Urothelium cell line (cell line): Measurements from ENCODE around the gene PDGFA.
A peak's percentile ranks its signal among the peaks of the same experiment; 100 is the strongest.

Experiments used
- DNase-seq: peaks from one replicate; pipeline ENCODE4 v3.0.0; 2011; ENCODE audit warnings: low spot score, mixed read lengths
- FAIRE-seq: peaks from 2 replicates; lab custom pipeline; 2011; peaks lifted over from hg19 to GRCh38; lab: Jason Lieb, UNC

Gene PDGFA

DNA sequence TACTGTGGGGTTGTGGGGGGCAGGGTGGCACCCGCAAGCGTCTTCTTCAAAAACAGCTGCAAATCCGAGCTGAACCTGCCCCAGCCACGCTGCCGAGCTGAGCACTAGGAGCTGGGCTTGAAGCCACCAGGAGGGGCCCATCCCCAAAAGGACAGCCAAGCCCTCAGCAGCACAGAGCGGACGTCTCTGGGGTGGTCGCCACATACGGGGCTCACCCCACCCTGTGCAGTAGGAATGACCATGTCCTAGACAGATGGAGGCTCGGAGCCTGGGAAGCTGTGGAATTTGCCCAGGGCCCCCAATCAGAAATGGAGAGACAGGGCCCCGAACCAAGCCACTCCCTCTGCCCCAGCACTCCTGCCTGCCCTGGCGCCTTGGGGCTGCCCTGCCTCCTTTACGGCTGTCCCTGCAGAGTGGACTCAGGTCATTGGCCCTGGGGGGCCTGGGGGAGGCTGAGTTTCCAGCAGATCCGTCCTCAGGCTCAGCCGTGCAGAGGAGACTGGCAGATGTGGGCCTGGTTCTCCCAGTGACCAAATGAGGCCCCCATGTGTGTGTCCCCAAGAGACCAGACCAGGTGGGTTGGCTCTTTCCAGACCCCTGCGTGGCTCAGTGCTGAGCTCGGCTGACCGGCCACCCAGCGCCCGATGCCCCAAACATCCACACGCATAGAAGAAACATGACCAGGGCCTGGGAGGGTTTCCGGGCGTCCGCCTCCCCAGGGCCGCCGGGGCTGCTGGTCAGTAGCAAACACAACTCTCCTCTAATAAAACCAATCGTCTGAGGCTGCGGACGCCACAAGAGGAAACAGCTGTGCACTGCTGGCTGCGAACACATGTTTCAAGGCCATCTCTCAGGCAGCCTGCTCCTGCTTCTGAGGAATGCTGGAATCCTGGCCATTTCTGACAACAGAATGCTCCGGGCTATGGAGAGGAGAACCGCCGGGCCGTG, 54.9 kb downstream of the PDGFA start:
- FAIRE-seq (no peak), DNase-seq (no peak)

DNA sequence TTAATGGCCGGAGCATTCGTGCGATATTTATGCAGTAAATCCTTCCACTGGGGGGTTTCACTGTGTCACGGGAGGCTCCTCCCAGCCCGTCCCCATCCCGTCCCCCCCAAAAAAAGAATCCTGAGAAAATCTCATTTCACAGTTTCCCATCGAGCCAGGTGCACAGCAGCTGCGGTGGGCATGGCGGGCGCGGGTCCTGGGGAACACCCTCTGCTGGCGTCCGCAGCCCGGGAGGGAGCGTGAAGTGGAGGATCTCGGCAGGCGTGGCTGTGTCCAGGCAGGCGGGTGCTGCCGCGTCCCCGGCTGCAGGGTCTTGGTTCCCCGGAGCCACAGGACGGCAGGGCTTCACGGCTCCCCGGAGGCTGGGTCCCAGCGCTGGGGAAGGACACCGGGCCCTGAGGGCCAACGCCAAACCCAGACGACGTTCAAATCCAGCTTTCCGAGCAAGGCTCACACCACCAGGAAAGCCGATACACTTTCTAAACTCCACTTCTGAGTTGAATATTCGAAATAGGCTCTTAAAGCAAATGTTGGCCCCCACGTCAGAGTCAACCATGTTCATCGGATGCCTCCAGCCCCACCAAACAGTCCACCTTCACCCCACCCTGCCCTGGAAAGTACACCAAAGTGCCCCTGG, 55.7 kb downstream of the PDGFA start:
- peak; percentile 80 for FAIRE-seq

DNA sequence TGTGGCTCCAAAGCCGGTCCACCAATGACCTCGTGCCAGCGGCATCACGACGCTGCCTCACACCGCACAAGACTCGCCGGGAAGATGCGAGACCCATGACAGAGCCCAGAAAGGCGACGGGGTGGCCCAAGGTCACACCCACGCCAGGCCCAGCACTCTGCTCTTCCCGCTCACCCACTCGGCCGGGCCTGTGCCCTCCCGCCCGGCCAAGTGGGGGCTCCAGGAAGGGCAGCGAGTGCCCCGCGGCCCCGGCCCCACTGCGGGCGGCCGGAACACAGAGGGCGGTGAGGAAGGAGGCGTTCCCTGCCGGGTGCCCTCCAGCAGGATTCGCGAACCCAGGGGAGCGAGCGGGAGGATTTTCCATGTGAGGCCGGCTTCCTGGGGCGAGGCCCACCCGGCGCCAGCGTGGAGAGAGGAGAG, 56.3 kb downstream of the PDGFA start:
- FAIRE-seq, result no peak
- no peak for DNase-seq

More for the DNA sequence above, 55.7 kb downstream of the PDGFA start:
- no peak for DNase-seq

DNA sequence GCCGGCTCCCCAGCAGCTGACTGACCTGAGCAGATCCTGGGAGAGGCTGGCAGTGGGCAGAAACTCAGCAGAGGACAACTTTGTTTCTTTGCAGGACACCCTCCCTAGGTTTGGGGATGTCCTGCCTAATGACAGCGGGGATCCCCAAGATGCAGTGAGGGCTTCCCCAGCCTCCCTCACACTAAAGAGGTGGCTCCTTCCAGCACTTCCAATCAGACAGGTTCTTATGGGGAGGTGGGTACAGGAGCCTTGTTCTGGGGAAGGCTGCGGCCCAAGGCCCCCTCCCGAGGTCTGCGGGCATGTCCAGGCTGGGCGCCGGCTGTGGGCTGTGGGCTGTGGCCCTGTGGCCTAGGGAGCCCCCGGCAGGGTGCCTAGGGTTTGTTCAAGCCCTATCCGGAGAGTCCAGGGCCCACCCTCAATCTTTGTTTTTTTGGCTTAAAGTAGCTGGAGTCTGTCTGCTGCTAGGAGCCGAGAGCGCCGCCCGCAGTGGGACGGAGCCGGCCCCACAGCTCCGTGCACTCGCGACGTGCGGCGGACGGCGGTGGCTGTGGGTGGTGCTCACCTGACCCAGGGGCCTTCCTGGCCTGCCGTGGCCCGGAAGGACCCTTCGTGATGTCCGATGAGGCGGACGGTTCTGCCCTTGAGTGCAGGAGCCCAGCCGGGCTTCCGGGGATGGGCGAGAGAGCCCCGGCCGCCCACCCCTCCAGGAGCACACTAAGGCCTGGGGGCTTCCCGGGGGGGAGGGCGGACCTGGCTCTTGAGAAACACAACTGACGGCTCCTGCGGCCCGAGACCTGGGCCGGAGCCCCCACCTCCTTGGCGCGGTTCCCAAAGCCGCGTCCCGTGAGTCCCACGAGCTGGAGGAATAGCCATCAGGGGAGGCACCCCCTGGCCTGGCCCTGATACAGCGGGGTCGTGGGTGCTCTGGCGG, 57.2 kb downstream of the PDGFA start:
- DNase-seq (no peak), FAIRE-seq (no peak)

DNA sequence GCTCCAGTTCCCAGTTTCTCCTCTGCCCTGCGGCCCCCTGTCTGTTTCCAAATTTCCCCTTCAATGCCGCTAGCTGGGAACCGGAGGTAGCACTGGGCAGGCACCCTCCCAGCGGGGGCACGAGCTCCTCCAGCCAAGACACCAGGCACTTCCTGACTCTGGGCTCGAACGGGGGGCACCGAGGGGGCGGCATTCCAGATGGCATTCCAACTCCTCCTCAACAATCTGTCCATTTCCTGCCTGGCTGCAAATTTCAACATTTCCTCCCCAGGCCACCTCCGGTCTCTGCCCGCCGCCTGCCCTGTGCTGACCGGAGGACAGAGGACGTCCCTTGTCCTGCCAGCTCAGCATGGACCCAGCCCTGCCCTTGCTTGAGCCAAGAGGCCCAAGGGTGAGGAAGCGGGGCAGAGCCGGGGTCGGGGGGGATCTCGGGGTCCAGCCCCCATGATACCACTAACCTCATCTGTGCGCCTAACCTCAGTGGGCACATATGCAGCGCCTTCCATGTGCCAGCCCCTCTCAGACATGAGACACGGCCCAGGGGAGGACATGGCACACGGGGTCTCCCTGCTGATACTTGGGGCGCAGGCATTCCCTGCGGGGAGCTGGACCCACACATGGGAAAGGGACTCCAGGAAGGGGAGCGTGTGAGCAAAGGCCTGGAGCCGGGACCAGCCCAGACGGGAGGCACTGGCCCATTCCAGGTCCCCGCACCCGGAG, 58.0 kb downstream of the PDGFA start:
- no peak for DNase-seq
- peak; percentile 78 for FAIRE-seq

DNA sequence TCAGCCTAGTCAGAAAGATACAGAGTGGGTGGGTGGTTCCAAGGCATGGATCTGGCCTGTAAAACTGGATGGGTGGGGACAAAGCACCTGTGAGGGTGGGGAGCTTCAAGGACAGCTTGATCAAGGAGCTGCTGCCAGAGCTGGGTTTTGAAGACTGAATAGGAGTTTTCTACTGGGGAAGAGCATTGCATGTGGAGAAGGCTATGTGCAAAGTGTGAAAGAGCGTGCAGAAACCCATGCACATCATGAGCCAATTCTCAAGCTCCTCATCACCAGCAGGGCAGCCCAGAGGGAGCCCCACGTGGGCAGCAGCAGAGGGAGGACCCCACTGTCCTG, 58.6 kb downstream of the PDGFA start:
- FAIRE-seq, result no peak

DNA sequence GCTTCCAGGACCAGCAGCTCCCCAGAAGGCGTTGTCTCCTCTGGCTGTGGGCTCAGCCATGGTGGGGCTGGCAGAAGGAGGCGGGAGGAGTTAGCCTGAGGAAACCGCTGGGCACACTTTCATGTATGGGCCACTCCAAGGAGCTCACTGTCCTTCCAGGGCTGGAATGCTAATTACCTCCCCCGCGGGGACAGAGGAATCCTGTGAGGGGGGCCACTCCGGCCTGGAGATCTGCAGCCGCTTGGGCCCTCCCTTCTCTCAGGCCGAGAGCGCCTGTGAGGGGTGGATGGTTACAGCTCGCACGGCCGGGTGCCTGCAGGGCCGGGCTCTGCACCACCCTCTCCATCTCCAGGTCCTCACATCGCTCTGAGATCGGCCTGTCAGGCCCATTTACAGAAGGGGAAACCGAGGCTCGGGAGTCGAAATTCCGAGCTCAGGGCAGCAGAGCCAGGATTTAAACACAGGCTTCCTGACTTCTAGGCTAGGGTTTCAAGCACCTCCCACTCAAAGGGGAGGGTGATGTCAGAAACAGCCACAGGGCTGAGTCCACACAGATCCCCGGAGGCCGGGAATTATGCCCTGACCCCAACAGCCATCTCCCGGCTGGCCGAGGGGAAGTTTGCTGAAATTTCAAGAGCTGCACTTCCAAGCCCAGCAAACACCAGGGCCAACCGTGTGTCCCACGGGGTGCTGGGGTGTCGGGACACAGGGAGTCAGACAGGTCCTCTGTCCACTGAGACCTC, 59.1 kb downstream of the PDGFA start:
- DNase-seq, result peak; percentile 67
- no peak for FAIRE-seq

More for the DNA sequence above, 58.6 kb downstream of the PDGFA start:
- no peak for DNase-seq

DNA sequence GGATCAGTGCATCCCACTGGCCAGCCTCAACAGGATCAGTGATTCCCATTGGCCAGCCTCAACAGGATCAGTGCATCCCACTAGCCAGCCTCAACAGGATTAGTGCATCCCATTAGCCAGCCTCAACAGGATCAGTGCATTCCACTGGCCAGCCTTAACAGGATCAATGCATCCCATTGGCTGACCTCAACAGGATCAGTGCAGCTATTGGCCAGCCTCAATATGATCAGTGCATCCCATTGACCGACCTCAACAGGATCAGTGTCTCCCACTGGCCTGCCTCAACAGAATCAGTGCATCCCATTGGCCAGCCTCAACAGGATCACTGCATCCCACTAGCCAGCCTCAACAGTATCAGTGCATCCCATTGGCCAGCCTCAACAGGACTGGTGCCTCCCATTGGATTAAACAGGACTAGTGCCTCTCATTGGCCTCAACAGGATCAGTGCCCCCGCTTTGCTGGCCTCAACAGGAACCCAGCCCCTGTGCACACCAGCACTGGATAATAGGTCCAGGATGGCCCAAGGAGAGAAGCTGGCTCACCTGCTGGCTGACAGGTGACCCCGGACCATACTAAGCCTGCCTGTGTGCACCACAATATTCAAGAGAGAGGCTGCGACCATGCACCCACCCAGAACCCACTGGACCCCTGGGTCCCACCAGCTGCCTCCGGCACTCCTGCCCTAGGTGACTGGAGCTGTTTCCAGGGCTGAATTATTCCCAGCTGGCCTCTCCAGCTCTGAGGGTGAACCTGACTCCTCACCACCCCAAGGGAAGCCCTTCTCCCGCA, 59.9 kb downstream of the PDGFA start:
- FAIRE-seq, result peak; percentile 99
- DNase-seq, result no peak

DNA sequence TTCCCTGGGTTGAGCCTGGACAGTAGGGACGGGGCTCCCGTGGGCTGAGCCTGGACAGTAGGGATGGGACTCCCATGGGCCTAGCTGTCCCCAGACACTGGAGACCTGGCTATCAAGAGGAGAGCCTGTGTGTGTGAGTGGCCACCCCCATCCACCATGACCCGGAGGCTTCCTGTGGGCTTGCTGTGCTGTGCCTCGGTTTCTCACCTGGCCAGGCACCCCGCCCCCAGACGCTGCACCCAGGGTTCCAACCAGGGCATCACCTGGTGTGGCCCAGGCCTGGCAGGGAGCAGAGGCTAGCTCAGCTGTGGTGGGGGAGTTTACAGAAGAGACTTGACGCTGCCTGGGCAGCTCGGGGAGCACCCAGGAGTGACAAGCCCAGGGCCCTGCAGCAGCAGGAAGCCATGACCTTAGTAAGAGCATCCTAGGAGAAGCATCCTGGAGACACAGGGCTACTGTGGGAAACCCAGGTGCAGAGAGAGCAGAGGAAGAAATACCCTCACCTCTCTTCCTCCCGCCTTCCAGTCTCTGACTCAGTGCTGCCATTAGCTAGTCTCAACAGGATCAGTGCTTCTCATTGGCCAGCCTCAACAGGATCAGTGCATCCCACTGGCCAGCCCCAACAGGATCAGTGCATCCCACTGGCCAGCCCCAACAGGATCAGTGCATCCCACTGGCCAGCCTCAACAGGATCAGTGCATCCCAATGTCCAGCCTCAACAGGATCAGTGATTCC, 61.0 kb downstream of the PDGFA start:
- no peak for DNase-seq
- FAIRE-seq, result no peak

DNA sequence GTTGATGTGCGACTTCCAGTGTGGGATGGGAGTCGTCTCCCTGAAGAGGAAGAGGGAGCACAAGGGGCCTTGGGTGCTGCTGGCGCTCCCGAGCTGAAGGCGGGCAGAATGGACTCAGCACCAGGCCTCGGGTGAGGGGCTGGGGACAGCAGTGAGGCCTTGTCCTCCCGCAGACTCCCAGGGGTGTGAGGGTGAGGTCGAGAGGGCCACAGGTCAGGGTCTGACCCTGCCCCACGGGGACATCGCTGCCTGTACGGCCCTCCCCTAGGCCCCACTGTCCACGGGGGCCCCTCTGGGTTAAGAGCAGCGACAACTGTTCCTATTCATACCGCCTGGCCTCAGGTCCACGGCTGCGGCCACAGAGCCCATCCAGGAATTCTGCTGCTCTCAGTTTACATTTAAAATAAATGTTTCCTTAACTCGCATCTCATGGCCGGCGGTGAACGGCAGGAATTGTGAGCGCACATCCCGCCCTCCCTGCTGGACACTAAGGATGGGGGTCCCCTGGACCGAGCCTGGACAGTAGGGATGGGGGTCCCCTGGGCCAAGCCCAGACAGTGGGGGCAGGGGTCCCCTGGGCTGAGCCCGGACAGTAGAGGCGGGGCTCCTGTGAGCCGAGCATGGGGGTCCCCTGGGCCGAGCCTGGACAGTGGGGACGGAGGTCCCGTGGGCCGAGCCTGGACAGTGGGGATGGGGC, 61.7 kb downstream of the PDGFA start:
- FAIRE-seq (no peak), DNase-seq (no peak)

DNA sequence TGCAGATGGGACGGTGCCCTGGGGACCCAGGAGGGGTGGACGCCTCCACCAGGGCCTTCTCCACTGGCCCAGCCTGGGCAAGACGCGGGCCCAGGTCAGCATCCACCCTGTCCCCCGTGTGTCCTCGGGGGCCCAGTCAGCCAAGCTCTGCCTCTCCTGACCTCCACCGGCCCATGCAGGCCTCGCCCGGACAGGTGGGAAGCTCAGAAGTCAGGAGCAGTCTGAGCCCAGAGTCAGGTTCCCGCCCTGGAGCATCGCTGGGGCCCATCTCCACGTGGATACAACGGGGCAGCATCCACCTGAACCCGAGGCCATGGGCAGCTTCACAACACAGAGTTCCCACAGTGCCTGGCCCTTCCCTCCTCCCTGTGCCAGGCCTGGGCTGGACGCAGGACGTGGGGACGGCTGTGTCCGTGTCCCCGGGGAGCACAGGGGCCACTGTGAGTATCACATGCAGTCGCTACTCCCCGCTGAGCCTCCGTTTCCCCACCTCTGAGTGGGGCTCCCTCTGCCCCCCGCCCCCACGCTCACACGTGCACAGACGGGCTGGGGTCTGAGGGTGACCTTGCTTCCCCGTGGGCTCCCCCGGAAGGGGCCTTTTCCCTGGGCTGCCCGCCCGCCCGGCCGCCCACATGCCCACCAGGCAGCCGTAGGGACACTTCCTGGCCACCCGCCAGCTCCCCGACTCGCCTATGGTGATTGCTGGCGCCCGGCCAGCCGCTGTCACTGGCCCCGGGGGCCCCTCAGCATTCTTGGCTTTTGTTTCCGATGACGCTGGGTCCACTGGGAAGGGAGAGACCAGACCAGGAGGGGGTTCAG, 64.3 kb downstream of the PDGFA start:
- FAIRE-seq (peak; percentile 86), DNase-seq (peak; percentile 88)

DNA sequence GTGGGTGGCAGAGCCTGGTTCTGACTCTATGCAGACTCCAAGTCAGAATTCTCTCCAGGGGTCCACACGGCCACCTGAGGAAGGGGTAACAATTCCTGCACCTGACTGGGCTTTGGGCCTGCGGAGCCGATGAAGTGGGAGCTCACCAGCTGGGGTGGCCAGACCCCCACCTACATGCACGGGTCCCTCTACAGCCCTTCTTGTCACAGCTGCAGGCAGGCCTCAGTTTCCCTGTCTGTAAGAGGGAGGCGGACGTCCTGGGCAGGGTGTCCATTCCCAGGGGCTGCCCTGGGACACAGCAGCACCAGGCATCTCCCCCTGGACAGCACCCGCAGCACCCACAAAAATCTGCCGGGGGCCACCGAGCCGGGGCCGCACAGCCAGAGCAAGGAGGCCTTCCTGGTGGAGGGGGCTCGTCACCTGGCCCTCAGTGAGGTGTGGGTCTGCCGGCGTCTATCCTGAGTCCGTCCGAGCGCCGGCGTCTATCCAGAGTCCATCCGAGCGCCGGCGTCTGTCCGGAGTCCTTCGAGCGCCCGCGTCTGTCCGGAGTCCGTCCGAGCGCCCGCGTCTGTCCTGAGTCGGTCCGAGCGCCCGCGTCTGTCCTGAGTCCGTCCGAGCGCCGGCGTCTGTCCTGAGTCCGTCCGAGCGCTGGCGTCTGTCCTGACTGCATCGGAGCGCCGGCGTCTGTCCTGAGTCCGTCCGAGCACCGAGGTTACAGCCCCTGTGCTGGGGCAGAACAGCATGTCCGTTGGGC, 65.1 kb downstream of the PDGFA start:
- DNase-seq, result no peak
- no peak for FAIRE-seq

DNA sequence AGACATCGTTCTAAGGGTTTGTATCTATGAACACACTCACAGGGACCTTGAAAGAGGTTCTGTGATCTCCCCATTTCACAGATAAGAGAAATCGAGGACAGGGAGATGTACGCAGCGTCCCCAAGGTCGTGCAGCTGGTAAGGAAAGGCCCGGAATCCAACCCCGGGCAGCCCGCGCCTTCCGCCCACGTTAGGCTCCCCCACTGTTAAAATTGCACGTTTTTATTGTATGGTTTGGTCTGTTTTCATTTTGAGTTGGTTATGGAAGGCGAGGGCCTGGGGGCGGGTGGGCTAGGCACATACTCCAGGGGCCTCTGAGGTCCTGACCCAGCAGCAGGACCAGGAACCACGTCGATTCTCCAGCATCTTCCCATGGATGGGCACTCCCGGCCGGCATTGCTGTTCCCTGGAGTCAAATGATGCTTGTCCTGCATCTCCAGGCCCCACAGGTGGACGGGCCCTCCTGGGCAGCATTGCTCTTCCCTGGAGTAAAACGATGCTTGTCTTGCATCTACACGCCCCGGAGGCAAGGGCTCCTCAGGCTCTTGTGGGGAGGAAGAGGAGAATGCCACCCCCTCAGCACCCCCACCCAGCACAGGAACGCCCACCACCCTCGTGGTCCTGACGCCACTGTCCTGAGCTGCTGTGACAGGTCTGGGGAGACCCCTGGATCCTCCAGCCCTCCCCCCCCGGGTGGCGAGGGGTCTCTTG, 65.9 kb downstream of the PDGFA start:
- FAIRE-seq, result peak; percentile 9
- no peak for DNase-seq

DNA sequence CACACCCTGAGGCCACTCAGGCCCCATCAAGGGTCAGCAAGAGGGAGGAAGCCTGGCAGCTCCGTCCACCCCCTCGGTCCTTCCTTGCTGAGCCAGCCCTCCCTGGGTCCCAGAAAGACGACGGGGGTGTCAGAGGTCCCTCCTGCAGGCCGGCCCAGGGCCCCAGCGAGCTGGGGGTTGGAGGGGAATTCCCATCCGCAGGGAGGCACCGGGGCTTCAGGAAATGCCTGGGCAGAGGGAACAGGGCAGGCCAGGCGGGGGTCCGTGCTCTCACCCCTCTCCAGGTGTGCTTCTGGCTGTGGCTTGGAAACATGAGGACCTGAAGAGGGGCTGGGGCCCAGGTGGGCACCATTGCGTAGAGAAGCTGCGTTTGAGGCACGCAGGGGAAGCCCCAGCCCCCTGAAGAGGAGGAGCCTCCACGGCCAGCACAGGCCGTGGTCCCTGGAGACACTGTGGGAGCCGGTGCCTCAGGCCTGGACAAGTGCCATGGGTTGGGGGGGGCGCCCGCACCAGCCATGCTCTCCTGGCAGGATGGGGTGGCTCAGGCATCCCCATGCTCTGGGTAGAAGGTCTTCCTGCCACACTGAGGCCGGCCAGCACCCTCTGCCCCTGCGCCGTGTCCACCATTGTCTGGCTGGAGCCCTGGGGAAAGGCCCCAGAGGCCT, 66.7 kb downstream of the PDGFA start:
- FAIRE-seq (peak; percentile 35), DNase-seq (peak; percentile 64)

DNA sequence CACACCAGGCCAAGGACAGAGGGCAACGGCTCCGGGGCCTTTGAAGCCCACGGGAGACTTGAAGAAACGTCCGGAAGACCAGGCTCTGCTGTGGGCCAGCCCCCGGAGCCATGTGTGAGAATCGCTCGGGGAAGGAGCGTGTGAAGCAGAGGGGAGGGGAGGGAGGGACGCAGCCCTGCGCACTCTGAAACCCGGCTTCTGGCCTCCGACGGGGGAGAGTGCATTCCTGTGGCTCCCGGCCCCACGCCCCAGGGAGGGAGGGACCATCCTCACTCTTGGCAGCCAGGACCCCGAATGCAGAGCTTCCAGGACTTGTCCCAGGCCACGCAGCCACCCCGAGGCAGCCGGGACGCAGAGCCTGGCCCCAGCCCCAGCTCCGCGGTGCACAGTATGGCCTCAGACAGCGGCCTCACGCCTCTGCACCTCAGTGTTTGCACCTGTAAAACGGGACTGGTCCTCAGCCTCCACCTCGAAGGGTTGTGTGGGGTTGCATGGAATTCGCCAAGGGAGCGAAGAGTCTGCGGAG, 67.4 kb downstream of the PDGFA start:
- FAIRE-seq (peak; percentile 72), DNase-seq (peak; percentile 82)
